NT2/D1 (cell line): ENCODE data around the gene AADACL3.

ENCODE experiments used
- SUZ12 ChIP-seq: IDR thresholded peaks from 2 replicates; pipeline ENCODE4 v1.6.1; 2011; ENCODE audit not compliant: insufficient read length, insufficient read depth; ENCODE audit errors: extremely low read depth
- YY1 ChIP-seq: IDR thresholded peaks from 2 replicates; pipeline ENCODE4 v1.6.1; 2011; ENCODE audit not compliant: insufficient read length, insufficient read depth
- ZNF274 ChIP-seq: IDR thresholded peaks from 2 replicates; pipeline ENCODE4 v1.6.1; 2011; ENCODE audit warnings: mild to moderate bottlenecking, low read depth, low read length

GRCh38 chr1:12711536-12711935, 4.4 kb upstream of the AADACL3 start:
- TF ChIP-seq YY1, result no peak
- no peak for TF ChIP-seq SUZ12
- TF ChIP-seq ZNF274, result no peak
